GM21423 (cell line): Measurements from ENCODE around the gene CEBPG.

Source experiments
- ATAC-seq: cut with Tn5 transposase; IDR thresholded peaks from one replicate; pipeline ENCODE4 v1.9.1; 2021; ENCODE audit warnings: mild to moderate bottlenecking, moderate library complexity; ENCODE audit not compliant: unreplicated experiment

Gene CEBPG

GRCh38 chr19:33394723-33395560 lies 21.4 kb downstream of the CEBPG start:
- ATAC-seq = no peak

DNA sequence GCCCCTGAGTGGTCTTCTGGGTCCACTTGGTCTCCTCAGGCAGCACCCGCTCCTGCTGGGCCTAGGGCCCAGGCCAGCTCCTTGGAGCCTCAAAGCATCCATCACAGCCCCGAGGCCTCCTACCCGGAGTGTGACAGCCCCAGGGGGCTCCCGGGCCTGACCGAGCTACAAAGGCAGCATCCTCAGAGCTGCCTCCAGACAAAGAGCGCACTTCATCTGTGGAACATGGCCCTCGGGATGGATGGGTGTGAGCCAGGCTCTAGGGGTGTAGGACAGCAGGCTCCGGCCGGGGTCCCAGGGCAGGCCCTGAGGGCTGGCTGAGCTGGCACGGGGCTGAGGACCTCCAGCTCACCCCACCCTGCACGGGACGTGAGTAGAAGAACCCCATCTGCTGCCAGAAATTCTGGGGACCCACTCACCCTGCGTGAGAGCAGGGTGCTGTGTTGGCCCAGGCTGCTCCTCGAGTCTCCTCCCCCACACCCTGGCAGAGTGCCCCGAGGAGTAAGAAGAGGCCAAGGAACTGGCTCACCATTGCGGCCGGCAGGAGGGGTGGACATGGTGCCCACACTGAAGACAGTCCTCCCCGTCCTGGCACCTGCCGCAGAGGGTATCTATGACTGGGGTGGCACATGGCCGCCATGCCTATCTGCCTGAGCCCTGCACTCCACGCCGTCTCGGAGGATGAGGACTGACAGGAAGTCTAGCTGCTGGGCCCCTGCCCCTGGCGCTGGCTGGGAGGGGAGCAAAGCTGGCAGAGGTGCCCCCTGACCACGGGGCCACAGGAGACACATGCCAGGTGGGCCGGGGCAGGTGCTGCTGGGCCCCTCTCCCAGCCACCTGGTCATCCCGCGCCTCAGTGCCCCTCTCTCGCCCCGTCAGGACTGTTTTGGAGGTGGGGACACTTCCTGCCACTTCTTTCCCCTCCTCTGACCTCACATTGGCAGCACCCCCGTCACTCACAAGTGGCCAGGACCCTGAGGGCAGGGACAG lies 22.3 kb downstream of the CEBPG start:
- no peak for ATAC-seq

GRCh38 chr19:33396701-33397535 lies 23.4 kb downstream of the CEBPG start:
- ATAC-seq = no peak

DNA sequence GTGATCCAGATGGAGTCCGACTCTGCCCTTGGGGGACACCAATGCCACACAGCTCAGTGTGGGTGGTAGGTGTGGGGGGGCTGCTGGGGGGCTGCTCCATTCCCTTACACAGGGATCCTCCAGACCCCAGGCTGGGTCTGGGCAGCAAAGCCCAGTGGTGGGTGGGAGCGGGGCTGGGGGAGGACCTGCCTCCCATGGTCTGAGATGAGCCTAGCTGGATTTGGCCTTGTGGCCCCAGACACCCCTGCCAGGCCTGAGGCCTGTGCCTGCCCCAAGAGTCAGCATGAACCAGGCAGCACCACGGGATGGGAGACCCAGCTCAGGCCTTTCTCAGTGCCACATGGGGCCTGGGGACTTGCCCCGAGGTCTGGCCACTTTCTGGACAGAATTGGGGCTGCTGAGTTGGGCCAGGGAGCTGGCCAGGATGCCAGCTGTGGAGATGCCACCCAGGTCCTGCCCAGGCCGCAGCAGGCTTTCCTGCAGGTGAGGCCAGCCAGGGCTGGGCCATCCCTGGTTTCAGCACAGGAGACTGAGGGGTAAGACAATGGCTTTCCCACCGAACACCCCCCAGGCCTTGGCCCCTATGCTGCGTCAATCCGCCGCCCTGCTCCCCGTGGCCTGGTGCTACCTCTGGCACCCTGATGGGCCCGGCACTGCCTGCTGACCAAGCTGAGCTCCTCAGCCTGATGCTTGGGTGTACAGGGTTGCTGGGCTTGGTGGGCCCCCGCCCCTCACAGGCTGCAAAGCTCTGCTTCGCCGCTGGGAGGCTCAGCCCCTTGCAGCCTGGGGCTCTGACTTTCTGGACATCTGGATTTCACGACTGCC lies 24.2 kb downstream of the CEBPG start:
- no peak for ATAC-seq

- no peak for ATAC-seq
Observed at GRCh38 chr19:33398361-33399060, 25.0 kb downstream of the CEBPG start.

GRCh38 chr19:33399081-33399744 lies 25.7 kb downstream of the CEBPG start:
- no peak for ATAC-seq

GRCh38 chr19:33399745-33400681 lies 26.5 kb downstream of the CEBPG start:
- no peak for ATAC-seq

DNA sequence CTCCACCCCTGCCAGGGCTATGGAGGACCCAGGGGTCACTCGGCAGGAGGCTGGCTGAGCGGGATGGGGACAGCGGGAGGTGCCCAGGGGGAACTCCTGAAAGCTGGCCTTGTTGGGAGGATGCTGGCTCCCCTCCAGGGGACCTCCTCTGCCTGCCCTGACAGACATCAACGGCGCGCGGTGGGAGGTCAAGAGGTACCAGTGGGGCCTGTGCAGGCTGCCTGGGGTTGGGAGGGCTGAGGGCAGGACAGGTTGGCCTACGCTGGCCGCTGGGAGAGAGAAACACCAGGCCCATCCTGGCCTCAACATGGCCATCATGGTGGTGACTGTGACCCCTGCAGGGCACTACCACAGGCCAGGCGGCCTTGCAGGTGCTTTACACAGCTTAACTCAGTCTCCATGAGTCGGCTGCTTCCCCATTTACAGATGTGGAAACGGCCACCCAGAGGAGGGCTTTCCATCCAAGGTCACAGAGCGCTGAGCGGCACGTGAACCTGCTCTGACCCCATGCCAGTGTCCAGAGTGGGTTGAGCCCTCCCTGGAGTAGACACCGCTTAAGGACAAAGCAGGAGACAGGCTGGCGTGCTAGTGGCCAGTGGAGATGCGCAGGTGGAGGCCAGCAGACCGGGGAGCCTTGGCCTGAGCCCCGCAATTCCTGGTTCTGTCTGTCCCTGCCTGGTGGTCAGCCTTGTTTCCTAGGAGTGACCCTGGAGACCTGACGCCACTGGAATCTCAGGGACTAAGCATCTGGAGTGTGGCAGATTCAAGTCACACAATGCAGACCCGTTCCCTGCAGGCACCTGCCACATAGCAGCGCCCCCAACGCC lies 27.6 kb downstream of the CEBPG start:
- ATAC-seq = no peak

DNA sequence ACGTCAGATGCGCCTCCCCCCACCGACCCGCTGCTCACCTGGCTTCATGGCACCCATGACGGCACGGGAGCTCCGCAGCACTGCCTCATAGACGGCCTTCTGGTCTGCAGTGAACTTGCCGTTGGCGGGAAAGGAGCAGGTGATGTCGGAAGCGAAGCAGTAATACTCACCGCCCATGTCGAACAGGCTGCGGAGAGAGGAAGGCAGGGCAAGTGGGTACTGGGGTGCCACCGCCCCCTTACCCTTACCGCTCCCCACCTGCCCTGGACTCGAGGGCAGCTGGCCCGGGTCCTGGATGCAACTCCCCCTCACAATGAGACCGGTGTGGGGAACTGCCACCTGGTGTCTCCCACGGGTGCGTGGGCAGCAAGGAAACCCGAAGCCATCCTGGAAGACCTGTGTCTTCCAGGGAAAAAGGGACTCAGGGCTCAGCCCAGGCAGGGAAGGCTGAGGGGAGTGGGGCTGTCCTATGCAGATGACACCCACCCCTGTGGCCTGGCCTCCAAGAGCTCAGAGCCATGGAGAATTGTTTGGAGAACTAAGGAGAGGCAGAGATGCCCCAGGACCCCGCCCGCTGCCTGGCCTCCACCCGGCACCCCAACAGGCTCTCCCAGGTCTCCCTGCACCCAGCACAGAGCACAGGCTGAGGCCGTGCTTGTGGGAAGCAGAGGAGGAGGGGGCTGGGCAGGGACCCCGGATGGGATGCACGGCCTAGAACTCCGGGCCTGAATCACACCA lies 28.3 kb downstream of the CEBPG start:
- no peak for ATAC-seq

GRCh38 chr19:33402421-33403220 lies 29.1 kb downstream of the CEBPG start:
- no peak for ATAC-seq

GRCh38 chr19:33403221-33403972 lies 29.9 kb downstream of the CEBPG start:
- ATAC-seq = no peak

DNA sequence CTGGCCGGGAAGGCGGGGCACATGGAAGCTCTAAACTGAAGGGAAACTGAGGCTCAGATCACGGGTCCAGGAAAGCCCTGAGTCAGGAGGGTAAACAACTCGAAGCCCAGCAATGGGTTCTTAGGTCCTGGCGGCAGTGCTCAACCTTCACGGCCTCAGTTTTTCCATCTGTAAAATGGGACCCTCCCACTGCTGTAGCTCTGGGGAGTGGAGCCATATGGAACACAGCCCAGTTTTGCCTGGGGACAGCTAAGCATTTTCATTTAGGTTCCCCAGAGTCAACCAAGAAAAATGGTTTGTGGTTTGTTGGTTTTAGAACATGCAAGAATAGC lies 30.4 kb downstream of the CEBPG start:
- no peak for ATAC-seq

DNA sequence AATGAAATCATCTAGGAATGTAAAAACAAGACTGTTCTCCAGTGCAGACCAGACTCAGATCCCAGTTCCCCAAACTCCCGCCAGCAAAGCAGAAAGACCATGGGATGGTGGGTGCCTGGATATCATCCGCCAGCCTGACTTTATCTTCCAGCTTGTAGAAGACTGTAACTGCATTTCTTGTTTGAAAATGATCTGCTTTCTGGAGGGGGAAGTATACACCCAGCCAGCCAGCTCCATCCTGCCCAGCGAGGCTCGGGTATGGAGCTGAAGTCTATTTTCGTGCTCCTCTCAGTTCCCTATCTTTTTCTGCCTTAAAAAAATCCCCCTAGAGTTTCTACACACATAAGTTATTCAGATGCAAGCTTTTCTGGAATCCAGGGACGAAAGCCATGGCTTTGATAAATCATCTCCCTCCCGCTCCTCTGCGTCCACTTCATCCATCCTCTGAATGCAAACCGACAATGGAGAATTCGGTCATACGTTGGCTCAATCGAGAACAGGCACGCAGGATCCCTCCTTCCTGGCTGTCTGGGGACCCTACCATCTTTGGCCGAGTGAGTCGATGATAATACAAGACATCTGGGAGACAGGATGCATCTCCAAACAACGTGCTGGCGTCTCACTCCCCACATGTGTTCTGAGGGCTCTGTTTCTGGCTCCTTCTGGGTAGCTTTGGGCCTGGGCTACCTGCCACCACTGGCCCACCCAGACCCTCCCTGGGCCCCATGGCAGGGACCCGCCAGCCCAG lies 31.2 kb downstream of the CEBPG start:
- no peak for ATAC-seq

DNA sequence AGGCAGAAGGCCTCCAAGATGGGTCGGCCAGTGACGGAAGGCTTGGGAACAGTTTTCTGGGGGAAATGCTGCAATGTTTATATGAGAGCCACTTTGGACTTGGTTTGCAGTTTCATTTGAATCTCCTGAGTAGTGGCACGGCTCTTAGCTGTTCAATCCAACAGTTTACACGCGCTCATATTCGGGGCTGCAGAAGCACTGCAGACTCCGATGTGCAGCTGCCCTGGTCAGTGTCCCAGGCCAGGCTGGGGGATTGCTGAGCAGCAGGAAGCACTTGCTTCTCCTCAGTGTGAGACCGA lies 31.7 kb downstream of the CEBPG start:
- ATAC-seq = no peak
